GM18951 (cell line): Measurements from ENCODE around the gene IGF2BP2.

ENCODE experiments used
- POLR2A ChIP-seq: IDR thresholded peaks from 4 replicates; pipeline ENCODE4 v1.6.1; 2011; ENCODE audit warnings: mild to moderate bottlenecking; ENCODE audit not compliant: insufficient read length, insufficient read depth; ENCODE audit errors: extremely low read depth
- in situ Hi-C: fragments of 300-500 bp; cut with MboI; formaldehyde crosslinking; loops from one replicate; pipeline ENCODE4 v1.12.0; 2022; ENCODE audit warnings: low sequenced_read_pairs, mixed read lengths, inconsistent platforms; ENCODE audit not compliant: unreplicated experiment

Gene IGF2BP2

DNA sequence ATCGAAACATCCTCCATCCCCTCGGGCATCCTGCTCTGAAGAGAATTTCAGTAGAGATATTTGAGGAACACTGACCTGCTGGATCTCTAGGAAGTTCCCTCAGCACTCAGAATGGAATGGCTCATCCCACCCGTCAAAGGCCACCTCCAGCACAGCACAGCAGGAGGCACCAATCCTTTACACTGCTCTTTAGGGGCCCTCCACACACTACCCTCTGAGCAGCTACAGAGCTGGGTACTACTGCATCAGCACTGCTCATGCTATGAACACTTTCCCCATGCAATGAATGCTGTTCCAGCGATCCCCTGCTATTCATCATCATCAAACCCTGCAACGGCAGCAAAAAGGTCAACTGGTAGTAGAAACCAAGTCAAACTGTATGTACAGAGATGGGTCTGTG lies 40.5 kb downstream of the IGF2BP2 start:
- in situ Hi-C loops = no loop called here
- TF ChIP-seq POLR2A = no peak

- in situ Hi-C loops = no loop called here
- no peak for TF ChIP-seq POLR2A
Measured at GRCh38 chr3:185781759-185782158, 43.1 kb downstream of the IGF2BP2 start.

GRCh38 chr3:185779461-185779860 lies 45.4 kb downstream of the IGF2BP2 start:
- TF ChIP-seq POLR2A = no peak
- in situ Hi-C loops = no loop called here

GRCh38 chr3:185778821-185779220 lies 46.0 kb downstream of the IGF2BP2 start:
- in situ Hi-C loops = no loop called here
- no peak for TF ChIP-seq POLR2A

DNA sequence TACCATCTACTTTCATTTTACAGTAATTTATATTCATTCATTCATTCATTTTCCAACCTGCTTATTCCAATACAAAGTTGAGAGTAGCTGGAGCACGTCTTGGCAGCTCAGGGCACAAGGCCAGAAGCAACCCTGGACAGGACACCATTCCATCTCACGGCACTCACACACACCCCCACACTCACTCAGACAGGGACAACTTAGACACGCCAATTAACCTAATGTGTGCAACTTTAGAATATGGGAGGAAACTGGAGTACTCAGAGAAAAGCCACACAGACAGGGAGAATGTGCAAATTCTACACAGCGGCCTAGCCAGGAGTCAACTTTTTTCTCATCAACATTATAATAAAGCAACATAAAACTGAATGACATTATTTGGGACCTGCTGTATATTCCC lies 46.7 kb downstream of the IGF2BP2 start:
- in situ Hi-C loops = no loop called here
- TF ChIP-seq POLR2A = no peak

- in situ Hi-C loops = no loop called here
- no peak for TF ChIP-seq POLR2A
Measured at GRCh38 chr3:185770109-185770508, 54.7 kb downstream of the IGF2BP2 start.

- in situ Hi-C loops = loop anchor here (5.0 kb wide), 1 partner anchor 96 kb away; no protein-coding TSS in a partner anchor
Measured at GRCh38 chr3:185768578-185768982, 56.3 kb downstream of the IGF2BP2 start.

DNA sequence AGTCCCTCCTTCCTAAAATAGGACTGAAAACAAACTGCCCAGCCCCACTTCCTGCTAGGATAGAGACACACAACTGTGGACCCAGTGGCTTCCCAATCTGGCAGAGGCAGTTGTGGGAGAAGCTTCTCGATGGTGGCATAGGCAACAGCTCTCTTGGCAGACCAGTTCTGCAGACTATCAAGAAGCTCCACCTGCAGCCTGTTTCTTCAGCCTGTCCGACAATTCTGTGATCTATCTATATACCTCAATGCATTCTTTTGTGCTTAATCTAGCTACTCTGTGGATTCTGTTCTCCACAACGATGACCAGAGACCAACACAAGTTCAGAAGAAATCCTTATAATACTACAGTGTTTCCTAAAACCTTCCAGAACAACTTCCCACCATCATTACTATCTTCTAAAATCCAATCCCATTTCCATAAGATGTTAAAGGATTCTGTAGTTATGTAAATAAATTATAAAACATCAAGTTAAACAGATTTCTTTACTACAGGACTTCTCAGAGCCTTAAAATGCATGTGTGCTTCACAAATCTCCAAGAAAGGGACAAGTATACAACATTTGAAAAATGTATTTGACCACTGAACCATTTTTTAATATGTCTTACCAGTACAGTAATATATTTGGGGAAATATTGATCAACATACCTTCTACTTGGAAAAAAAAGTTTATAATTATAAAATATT lies 57.7 kb downstream of the IGF2BP2 start:
- in situ Hi-C loops = loop anchor here (5.0 kb wide), 1 partner anchor 95 kb away; no protein-coding TSS in a partner anchor
- no peak for TF ChIP-seq POLR2A

DNA sequence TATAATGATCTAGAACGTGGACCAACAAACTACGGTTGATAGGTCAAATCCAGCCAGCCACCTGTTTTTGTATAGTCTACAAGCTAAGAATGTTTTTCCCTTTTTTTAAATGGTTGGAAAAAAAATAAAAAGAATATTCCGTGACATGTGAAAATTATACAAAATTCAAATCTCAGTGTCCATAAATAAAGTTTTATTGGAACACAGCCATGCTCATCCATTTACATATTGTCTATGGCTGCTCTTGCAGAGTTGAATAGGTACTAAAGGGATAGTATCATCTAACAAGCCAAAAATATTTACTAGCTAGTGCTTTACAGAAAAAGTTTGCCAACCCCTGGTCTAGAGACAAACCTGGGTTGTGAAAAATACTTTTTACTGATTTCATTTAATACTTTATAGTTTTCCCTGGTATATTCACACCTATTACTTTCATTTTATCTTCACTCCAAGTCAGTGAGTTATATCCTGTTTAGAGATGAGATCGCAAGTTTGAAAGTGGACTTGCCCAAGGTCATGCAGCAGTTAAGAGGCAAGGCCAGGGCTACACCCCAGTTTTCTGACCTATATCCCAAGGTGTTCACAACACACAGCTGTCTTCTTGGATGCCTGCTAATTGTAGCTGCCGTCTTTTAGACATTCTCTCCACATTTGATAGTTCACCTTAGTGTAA lies 58.4 kb downstream of the IGF2BP2 start:
- in situ Hi-C loops = loop anchor here (5.0 kb wide), 1 partner anchor 94 kb away; no protein-coding TSS in a partner anchor
- TF ChIP-seq POLR2A = no peak

DNA sequence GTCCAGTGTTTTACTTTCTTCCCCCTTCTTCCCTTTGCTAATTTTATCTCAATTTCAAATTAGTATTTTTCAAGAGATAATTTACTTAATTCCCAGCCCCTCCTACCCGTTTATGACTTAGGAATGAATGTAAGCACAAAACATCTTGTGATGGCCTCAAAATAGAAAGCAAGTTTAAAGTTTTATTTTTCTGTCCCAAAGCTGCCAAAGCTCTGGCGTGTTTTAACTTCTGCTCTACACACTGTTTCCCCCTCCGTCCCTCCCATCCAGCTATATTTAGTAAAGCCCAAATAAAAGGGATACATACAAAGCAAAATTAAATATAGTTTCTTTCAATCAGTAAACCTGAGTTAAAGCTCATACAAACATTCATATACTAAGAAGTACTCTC lies 59.9 kb downstream of the IGF2BP2 start:
- in situ Hi-C loops = loop anchor here (5.0 kb wide), 1 partner anchor 93 kb away; no protein-coding TSS in a partner anchor
- TF ChIP-seq POLR2A = no peak

DNA sequence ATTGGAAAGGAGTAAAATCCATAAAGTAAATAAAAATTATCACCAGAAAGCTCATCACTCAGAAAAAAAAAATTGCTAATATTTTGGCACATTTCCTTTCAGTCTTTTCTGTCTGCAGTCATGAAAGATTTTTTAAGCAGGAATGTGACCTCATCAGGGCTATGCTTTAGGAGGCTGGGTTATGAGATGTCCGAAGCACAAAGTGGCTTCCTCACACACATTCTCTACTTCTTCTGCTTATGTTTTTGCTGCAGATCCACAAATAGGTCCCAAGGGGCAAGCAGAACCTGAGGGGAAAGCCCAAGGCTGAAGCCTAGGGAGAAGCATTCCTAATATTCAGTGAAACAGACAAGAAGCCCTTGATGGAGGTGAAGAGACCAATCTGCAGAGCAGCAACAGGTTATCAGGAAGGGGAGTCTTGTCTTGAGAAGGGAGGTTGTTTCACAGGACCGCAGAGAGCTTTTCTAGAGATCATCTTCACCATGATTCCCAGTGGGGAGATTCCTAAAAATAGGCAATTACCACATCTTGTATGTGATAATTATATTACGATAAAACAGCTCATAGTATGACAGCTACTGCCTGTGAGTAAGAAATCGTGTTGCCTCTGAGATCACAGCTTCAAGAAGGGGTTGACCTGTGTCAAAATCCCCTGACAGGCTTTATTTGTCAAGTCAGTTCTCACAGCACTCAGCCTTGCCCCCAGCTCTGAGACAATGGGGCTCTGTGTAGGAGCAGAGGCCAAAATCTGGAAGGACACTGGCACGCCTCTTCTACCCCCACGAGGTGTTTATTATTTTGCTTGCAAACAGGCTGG lies 60.5 kb downstream of the IGF2BP2 start:
- in situ Hi-C loops = no loop called here
- no peak for TF ChIP-seq POLR2A

- TF ChIP-seq POLR2A = no peak
- in situ Hi-C loops = no loop called here
Measured at GRCh38 chr3:185763347-185764005, 61.4 kb downstream of the IGF2BP2 start.

- in situ Hi-C loops = no loop called here
- no peak for TF ChIP-seq POLR2A
Measured at GRCh38 chr3:185760550-185760949, 64.3 kb downstream of the IGF2BP2 start.
